ENCODE results near the gene CAMK2G.

Gene CAMK2G

DNA sequence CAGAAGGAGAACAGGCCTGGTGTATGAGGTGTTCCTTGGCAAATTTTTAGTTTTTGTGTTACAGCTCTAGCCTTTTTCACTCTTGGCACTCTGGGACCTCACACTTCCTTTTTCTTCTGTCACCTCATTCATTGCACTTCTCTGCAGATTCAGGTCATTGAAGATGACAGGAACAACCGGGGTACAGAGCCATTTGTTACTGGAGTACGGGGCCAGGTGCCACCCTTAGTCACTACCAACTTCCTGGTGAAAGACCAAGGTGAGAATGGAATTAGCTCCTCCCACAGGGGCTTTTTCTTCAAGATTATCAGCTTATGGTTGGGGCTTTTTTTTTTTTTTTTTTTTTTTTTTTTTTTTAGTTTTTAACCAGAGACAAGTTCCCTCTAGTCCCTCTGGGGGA, 111.0 kb downstream of the CAMK2G start:
- DNase-seq = no peak

DNA sequence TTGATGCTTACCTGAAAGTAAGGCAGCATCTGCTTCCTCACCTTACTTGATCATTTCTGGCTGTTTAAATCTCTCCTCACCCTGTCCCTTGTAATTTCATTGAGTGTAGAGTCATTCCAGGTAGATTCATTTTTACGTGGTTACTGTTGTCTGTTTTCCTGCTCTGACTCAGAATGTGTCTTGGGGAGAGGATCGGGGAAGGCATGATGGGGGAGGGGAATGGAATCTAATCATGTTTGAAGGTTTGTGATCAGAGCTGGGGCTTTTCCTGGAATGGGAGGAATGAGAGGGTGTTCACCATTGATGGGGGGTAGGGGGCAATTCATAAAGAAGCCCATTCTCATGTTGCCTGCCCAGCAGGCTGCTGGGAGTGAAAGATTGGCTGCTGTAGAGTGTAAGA, 111.4 kb downstream of the CAMK2G start:
- DNase-seq = no peak

Data from NCI-H345 (cell line).